HCT116 (cell line): ENCODE measurements around the gene MICAL3. TPM values are rescaled to one million over a fixed set of nuclear protein-coding genes. Genes with fewer than 3 reads are reported as not detected.

Experiments
- ATAC-seq: fragments of 200-7000 bp; cut with Tn5 transposase; 2 replicates; pipeline ENCODE4 v1.9.1; 2020; ENCODE audit warnings: mild to moderate bottlenecking, moderate library complexity
- BruUV-seq: library from RNA; stranded (reverse); fragments of 400-500 nt; replicated peaks from 2 replicates; lab custom pipeline; 2021; lab: Mats Ljungman, UMichigan
- CTCF ChIA-PET: fragments of 300-600 bp; sonication (Branson Sonifier 250); formaldehyde crosslinking; loops from one replicate; lab custom pipeline; 2021; ENCODE audit warnings: antibody characterized with exemption; lab: Charles Lee
- POLR2A ChIA-PET: fragments of 300-600, 350-600 bp; sonication (Branson Sonifier 250); formaldehyde crosslinking; loops from one replicate; lab custom pipeline; 2021; ENCODE audit warnings: antibody characterized with exemption; lab: Charles Lee
- RAD21 ChIA-PET, 2 experiments: fragments of 300-600 bp; sonication (Branson Sonifier 250); formaldehyde crosslinking; loops; one replicate each; lab custom pipeline; 2023; ENCODE audit warnings: low total read pairs in 2 of 2; ENCODE audit not compliant: uncharacterized antibody in 2 of 2, unreplicated experiment in 2 of 2, low non-redundant PET in 1 of 2; lab: Charles Lee
- DNase-seq: peaks from one replicate; pipeline ENCODE4 v3.0.0-alpha.2; 2010; ENCODE audit warnings: low read depth, low spot score
- H2AFZ ChIP-seq: fragments of 200-600 bp; shearing (Covaris generic), sonication (generic); 2 replicates; pipeline ENCODE4 v1.6.1; 2017; ENCODE audit warnings: low read depth, mixed run types, mixed read lengths, antibody characterized with exemption, low read length; ENCODE audit not compliant: poor library complexity, severe bottlenecking
- H3K27ac ChIP-seq: 2 replicates; pipeline ENCODE4 v1.5.1; 2012; ENCODE audit warnings: low read depth, low read length
- H3K27me3 ChIP-seq: fragments of 200-600 bp; sonication (generic); 2 replicates; pipeline ENCODE4 v1.6.1; 2016; ENCODE audit warnings: mixed run types, low read length, mixed read lengths; ENCODE audit not compliant: insufficient read depth
- H3K36me3 ChIP-seq, 2 experiments: fragments of 200-500 bp in 1 of 2; fragments of 200-600 bp in 1 of 2; sonication (Bioruptor generic) in 1 of 2; sonication (generic) in 1 of 2; 2 replicates each; pipeline versions ENCODE4 v1.5.1 to v1.6.1; 2014 to 2016; ENCODE audit warnings: low read length in 2 of 2, inconsistent platforms in 1 of 2, mixed read lengths in 1 of 2, mixed run types in 1 of 2; ENCODE audit not compliant: insufficient read depth in 2 of 2, control insufficient read depth in 1 of 2
- H3K4me1 ChIP-seq, 2 experiments: fragments of 200-600 bp in 1 of 2; sonication (generic) in 1 of 2; 2 replicates each; pipeline versions ENCODE4 v1.5.1 to v1.6.1; 2012 to 2017; ENCODE audit warnings: low read length in 2 of 2, inconsistent platforms in 1 of 2, mild to moderate bottlenecking in 1 of 2, mixed read lengths in 1 of 2, mixed run types in 1 of 2, moderate library complexity in 1 of 2; ENCODE audit not compliant: insufficient read depth in 2 of 2, control insufficient read depth in 1 of 2
- H3K4me2 ChIP-seq: fragments of 200-600 bp; sonication (generic); 2 replicates; pipeline ENCODE4 v1.6.1; 2017; ENCODE audit warnings: mixed run types, low read length, mixed read lengths
- H3K4me3 ChIP-seq, 2 experiments: fragments of 200-600 bp in 1 of 2; sonication (generic) in 1 of 2; replicated peaks in 1 of 2; 2 replicates each; pipeline ENCODE4 v1.5.1; 2011 to 2016; ENCODE audit warnings: low read length in 2 of 2, control low read depth in 1 of 2, low read depth in 1 of 2, mild to moderate bottlenecking in 1 of 2, mixed read lengths in 1 of 2, mixed run types in 1 of 2
- H3K79me2 ChIP-seq: fragments of 200-600 bp; sonication (generic); 2 replicates; pipeline ENCODE4 v1.6.1; 2017; ENCODE audit warnings: mild to moderate bottlenecking, mixed run types, low read length, moderate library complexity, mixed read lengths; ENCODE audit not compliant: insufficient read depth
- H3K9ac ChIP-seq: fragments of 200-600 bp; sonication (generic); 2 replicates; pipeline ENCODE4 v1.6.1; 2016; ENCODE audit warnings: low read length, mixed read lengths
- H3K9me2 ChIP-seq: fragments of 200-600 bp; sonication (generic), shearing (Covaris generic); 2 replicates; pipeline ENCODE4 v1.6.1; 2017; ENCODE audit warnings: mixed run types, mild to moderate bottlenecking, moderate library complexity; ENCODE audit not compliant: insufficient read depth
- H3K9me3 ChIP-seq, 2 experiments: fragments of 200-500 bp in 1 of 2; fragments of 200-600 bp in 1 of 2; sonication (Bioruptor generic) in 1 of 2; sonication (generic) in 1 of 2; 2 replicates each; pipeline ENCODE4 v1.6.1; 2014 to 2017; ENCODE audit warnings: low read length in 2 of 2, mixed read lengths in 2 of 2, inconsistent platforms in 1 of 2, low read depth in 1 of 2, mild to moderate bottlenecking in 1 of 2, mixed run types in 1 of 2, moderate library complexity in 1 of 2; ENCODE audit not compliant: control insufficient read depth in 1 of 2, insufficient read depth in 1 of 2
- H4K20me1 ChIP-seq: fragments of 200-600 bp; sonication (generic), shearing (Covaris generic); 2 replicates; pipeline ENCODE4 v1.6.1; 2017; ENCODE audit warnings: mixed run types, mild to moderate bottlenecking, moderate library complexity; ENCODE audit not compliant: insufficient read depth
- CBX3 ChIP-seq: IDR thresholded peaks from 2 replicates; pipeline ENCODE4 v1.6.1; 2012; ENCODE audit warnings: low read depth
- CEBPB ChIP-seq: IDR thresholded peaks from 2 replicates; pipeline ENCODE4 v1.6.1; 2012; ENCODE audit warnings: low read depth
- ELF1 ChIP-seq: IDR thresholded peaks from 2 replicates; pipeline ENCODE4 v1.6.1; 2012; ENCODE audit warnings: low read depth, borderline replicate concordance
- EZH2 ChIP-seq: fragments of 200-600 bp; sonication (generic); IDR thresholded peaks from 2 replicates; pipeline ENCODE4 v1.6.1; 2017; ENCODE audit warnings: antibody characterized with exemption, mixed run types
- EZH2phosphoT487 ChIP-seq: fragments of 200-600 bp; IDR thresholded peaks from 2 replicates; pipeline ENCODE4 v1.6.1; 2018; ENCODE audit warnings: antibody characterized with exemption, borderline replicate concordance
- FOSL1 ChIP-seq: IDR thresholded peaks from 2 replicates; pipeline ENCODE4 v1.6.1; 2012; ENCODE audit warnings: low read depth
- JUND ChIP-seq: IDR thresholded peaks from 2 replicates; pipeline ENCODE4 v1.6.1; 2012
- POLR2A ChIP-seq: IDR thresholded peaks from 2 replicates; pipeline ENCODE4 v1.7.0; 2011; ENCODE audit warnings: borderline replicate concordance; ENCODE audit not compliant: insufficient read depth, insufficient read length; ENCODE audit errors: extremely low read depth
- POLR2AphosphoS5 ChIP-seq: IDR thresholded peaks from 2 replicates; pipeline ENCODE4 v1.6.1; 2011; ENCODE audit warnings: mild to moderate bottlenecking, low read depth, low read length, moderate library complexity
- SP1 ChIP-seq: IDR thresholded peaks from 2 replicates; pipeline ENCODE4 v1.6.1; 2012; ENCODE audit warnings: low read depth
- SRF ChIP-seq: IDR thresholded peaks from 2 replicates; pipeline ENCODE4 v1.6.1; 2012; ENCODE audit warnings: low read depth
- YY1 ChIP-seq: IDR thresholded peaks from 2 replicates; pipeline ENCODE4 v1.6.1; 2011; ENCODE audit warnings: low read length, low read depth, moderate library complexity, mild to moderate bottlenecking; ENCODE audit not compliant: insufficient replicate concordance; ENCODE audit errors: extremely low read depth
- ZFX ChIP-seq: fragments of 450-650 bp; IDR thresholded peaks from 2 replicates; pipeline ENCODE4 v1.6.1; 2017
- intact Hi-C: fragments of 100-400 bp; cut with micrococcal nuclease; formaldehyde crosslinking; loops from 2 replicates; pipeline ENCODE4 v1.10.0; 2022
- total RNA-seq: library from RNA; stranded (reverse); gene quantifications from one replicate; pipeline ENCODE4 v1.2.1, GENCODE V29; 2021; ENCODE audit not compliant: unreplicated experiment
- TF ChIP-seq, protein P1 (sequence below): IDR thresholded peaks from 2 replicates; pipeline ENCODE4 v1.6.1; 2012; ENCODE audit warnings: low read depth
- TF ChIP-seq, protein P2 (sequence below): IDR thresholded peaks from 2 replicates; pipeline ENCODE4 v1.6.1; 2011; ENCODE audit warnings: mild to moderate bottlenecking, low read length, moderate library complexity; ENCODE audit not compliant: insufficient replicate concordance; ENCODE audit errors: extremely low read depth

The MICAL3 gene
- total RNA-seq, 1 experiment from 2014 or later: 30.8 TPM

DNA sequence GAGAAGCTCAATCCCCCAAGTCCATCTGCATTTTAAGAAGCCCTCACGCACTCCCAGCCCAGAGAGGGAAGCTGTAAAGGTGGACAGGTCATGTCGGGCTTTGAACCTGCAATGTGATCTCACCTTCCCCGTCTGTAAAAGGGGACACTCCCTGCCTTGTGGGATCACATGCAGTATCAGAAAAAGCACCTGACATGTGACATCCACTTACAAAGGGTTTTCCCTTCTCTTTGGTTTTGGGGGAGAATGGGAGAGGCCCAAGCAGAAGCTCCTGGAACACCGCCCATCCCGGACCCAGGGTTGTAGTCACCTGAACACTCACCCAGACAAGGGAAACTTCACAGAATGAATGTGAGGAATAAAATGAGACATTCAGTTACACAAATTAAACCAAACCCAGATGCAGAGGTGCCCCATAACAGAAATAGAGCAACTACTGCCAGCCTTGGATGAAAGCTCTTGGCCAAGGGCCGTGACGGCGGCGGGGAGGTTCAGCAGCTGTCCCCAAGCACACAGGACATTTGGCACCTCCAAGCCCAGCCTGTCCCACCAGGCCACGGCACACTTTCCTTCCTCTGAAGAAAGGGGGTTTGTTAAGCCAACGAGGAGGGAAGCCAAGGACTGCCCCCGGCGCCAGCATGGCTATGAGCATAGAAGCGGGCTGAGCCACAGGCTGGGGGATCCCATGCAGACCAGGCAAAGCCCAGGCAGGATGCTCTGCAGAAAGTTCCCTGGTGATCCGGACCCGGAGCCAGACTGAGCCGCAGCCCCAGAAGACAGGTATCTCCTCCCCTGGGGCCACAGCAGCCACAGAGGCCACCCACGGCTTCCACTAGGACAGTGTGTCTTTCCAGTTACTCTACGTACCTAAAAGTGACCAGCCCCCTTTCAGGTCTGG lies 253.9 kb downstream of the MICAL3 start:
- Histone ChIP-seq H3K36me3 (no peaks in the 10 kb centered on the region), H3K9me2 (no peaks in the 10 kb centered on the region), H3K4me3 (no peak overlapping the region), H3K4me1 (peaks cover 19 to 21% of the 10 kb centered on the region in 2 experiments), H3K79me2 (peaks cover 64% of the 10 kb centered on the region), H4K20me1 (no peaks in the 10 kb centered on the region), H3K9ac (no peak overlapping the region), H2AFZ (no peak overlapping the region), H3K9me3 (no peaks in the 10 kb centered on the region), H3K27ac (no peak overlapping the region), H3K27me3 (no peaks in the 10 kb centered on the region), H3K4me2 (no peak overlapping the region)
- ChIA-PET POLR2A (no interaction called here), CTCF (interaction anchor here (0.9 kb wide), 1 partner anchor 306 kb away, joined by 3 read pairs; no protein-coding TSS in a partner anchor), RAD21 (interaction anchor here in 1 of 2 experiments (0.6 kb wide), 1 partner anchor 268 kb away, joined by 4 read pairs; no protein-coding TSS in a partner anchor)
- TF ChIP-seq EZH2phosphoT487 (no peak), ZFX (no peak), CEBPB (no peak), YY1 (no peak), EZH2 (no peak), POLR2AphosphoS5 (no peak), FOSL1 (no peak), CBX3 (no peak), POLR2A (no peak), ELF1 (no peak), SP1 (no peak), SRF (no peak), JUND (no peak)
- TF ChIP-seq, protein P1, sequence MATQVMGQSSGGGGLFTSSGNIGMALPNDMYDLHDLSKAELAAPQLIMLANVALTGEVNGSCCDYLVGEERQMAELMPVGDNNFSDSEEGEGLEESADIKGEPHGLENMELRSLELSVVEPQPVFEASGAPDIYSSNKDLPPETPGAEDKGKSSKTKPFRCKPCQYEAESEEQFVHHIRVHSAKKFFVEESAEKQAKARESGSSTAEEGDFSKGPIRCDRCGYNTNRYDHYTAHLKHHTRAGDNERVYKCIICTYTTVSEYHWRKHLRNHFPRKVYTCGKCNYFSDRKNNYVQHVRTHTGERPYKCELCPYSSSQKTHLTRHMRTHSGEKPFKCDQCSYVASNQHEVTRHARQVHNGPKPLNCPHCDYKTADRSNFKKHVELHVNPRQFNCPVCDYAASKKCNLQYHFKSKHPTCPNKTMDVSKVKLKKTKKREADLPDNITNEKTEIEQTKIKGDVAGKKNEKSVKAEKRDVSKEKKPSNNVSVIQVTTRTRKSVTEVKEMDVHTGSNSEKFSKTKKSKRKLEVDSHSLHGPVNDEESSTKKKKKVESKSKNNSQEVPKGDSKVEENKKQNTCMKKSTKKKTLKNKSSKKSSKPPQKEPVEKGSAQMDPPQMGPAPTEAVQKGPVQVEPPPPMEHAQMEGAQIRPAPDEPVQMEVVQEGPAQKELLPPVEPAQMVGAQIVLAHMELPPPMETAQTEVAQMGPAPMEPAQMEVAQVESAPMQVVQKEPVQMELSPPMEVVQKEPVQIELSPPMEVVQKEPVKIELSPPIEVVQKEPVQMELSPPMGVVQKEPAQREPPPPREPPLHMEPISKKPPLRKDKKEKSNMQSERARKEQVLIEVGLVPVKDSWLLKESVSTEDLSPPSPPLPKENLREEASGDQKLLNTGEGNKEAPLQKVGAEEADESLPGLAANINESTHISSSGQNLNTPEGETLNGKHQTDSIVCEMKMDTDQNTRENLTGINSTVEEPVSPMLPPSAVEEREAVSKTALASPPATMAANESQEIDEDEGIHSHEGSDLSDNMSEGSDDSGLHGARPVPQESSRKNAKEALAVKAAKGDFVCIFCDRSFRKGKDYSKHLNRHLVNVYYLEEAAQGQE: no peak
- TF ChIP-seq, protein P2, sequence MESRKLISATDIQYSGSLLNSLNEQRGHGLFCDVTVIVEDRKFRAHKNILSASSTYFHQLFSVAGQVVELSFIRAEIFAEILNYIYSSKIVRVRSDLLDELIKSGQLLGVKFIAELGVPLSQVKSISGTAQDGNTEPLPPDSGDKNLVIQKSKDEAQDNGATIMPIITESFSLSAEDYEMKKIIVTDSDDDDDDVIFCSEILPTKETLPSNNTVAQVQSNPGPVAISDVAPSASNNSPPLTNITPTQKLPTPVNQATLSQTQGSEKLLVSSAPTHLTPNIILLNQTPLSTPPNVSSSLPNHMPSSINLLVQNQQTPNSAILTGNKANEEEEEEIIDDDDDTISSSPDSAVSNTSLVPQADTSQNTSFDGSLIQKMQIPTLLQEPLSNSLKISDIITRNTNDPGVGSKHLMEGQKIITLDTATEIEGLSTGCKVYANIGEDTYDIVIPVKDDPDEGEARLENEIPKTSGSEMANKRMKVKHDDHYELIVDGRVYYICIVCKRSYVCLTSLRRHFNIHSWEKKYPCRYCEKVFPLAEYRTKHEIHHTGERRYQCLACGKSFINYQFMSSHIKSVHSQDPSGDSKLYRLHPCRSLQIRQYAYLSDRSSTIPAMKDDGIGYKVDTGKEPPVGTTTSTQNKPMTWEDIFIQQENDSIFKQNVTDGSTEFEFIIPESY: no peak
- DNase-seq: no peak
- no peak for ATAC-seq
- no TSS peak for BruUV-seq
- intact Hi-C loops: no loop called here
